Spleen (tissue), 7 donors: ENCODE results near the gene KAT6B.

Source experiments
- CTCF ChIP-seq, 11 experiments: fragments of 200-600 bp in 7 of 11; fragments of 450-650 bp in 4 of 11; sonication (generic) in 4 of 11; IDR thresholded peaks in 8 of 11; conservative IDR thresholded peaks in 3 of 11; 1 replicate in 7 of 11; 2 replicates in 4 of 11; pipeline versions ENCODE4 v1.4.0 to v1.8.0; 2016 to 2021; ENCODE audit warnings: antibody characterized with exemption in 11 of 11, inconsistent platforms in 4 of 11, mild to moderate bottlenecking in 1 of 11
- POLR2A ChIP-seq, 3 donors: fragments of 450-650 bp; IDR thresholded peaks; one replicate each; pipeline ENCODE4 v1.5.1; 2017; ENCODE audit warnings: antibody characterized with exemption in 3 of 3, mild to moderate bottlenecking in 1 of 3
- donor health status: DM: no; HTN: no; CAD: no; lungs with moderate emphysema.
- donor health status: DM: no; HTN: no; CAD: no.
- donor health status: DM: no; HTN: no; CAD: no.

GRCh38 chr10:74792726-74793125 lies 33.7 kb upstream of the KAT6B start:
- TF ChIP-seq CTCF (IDR thresholded peaks at IDR 0.05 in 8 of 11, conservative IDR thresholded peaks at IDR 0.05 in 3 of 11) (no peak), POLR2A (IDR thresholded peaks at IDR 0.05) (no peak)
